ENCODE data around the gene ADAMTSL5.
"Not testable (repeated sequence)": the region's sequence is repeated elsewhere in the genome, so short reads cannot be mapped to it uniquely, and the experiment has no call there.

Gene ADAMTSL5

GRCh38 chr19:1554968-1555367, 42.1 kb upstream of the ADAMTSL5 start:
- no peak for TF ChIP-seq CTCF (conservative IDR thresholded peaks at IDR 0.05; ENCODE audit: low read length)
- H3K4me3 ChIP-seq (ENCODE audit: low read length) = no peak overlapping the region
- no peak for DNase-seq (ENCODE audit: low read depth)

GRCh38 chr19:1553415-1553814, 40.6 kb upstream of the ADAMTSL5 start:
- no peak for TF ChIP-seq CTCF (conservative IDR thresholded peaks at IDR 0.05; ENCODE audit: low read length)
- no peak overlapping the region for H3K4me3 ChIP-seq (ENCODE audit: low read length)
- DNase-seq (ENCODE audit: low read depth) = no peak

GRCh38 chr19:1551068-1552040, 38.5 kb upstream of the ADAMTSL5 start:
- no peak overlapping the region for H3K4me3 ChIP-seq (ENCODE audit: low read length)
- no peak for DNase-seq (ENCODE audit: low read depth)
- TF ChIP-seq CTCF (conservative IDR thresholded peaks at IDR 0.05; ENCODE audit: low read length) = no peak

GRCh38 chr19:1549332-1549945, 36.6 kb upstream of the ADAMTSL5 start:
- TF ChIP-seq CTCF (conservative IDR thresholded peaks at IDR 0.05; ENCODE audit: low read length) = no peak
- H3K4me3 ChIP-seq (ENCODE audit: low read length) = no peak overlapping the region
- no peak for DNase-seq (ENCODE audit: low read depth)

- no peak overlapping the region for H3K4me3 ChIP-seq (ENCODE audit: low read length)
- DNase-seq (ENCODE audit: low read depth) = no peak
- TF ChIP-seq CTCF (conservative IDR thresholded peaks at IDR 0.05; ENCODE audit: low read length) = no peak
Observed at GRCh38 chr19:1540365-1540925, 27.6 kb upstream of the ADAMTSL5 start.

- DNase-seq (ENCODE audit: low read depth); H3K4me3 ChIP-seq (ENCODE audit: low read length): not testable (repeated sequence)
Observed at GRCh38 chr19:1539749-1540148, 26.9 kb upstream of the ADAMTSL5 start.

- no peak for TF ChIP-seq CTCF (conservative IDR thresholded peaks at IDR 0.05; ENCODE audit: low read length)
- no peak for DNase-seq (ENCODE audit: low read depth)
Observed at GRCh38 chr19:1538978-1539377, 26.2 kb upstream of the ADAMTSL5 start.

GRCh38 chr19:1535699-1536098, 22.9 kb upstream of the ADAMTSL5 start:
- DNase-seq (ENCODE audit: low read depth); H3K4me3 ChIP-seq (ENCODE audit: low read length): not testable (repeated sequence)

More at GRCh38 chr19:1538978-1539377, 26.2 kb upstream of the ADAMTSL5 start:
- H3K4me3 ChIP-seq (ENCODE audit: low read length) = no peak overlapping the region; the same call in 1 of the 2 replicates
